ENCODE measurements around the gene MAMLD1. TPM values are rescaled to one million over a fixed set of nuclear protein-coding genes. Genes with fewer than 3 reads are reported as not detected.

Gene MAMLD1
- total RNA-seq, 1 donor from 2014 or later = 2.5 TPM

- TF ChIP-seq CTCF (conservative IDR thresholded peaks at IDR 0.05; ENCODE audit: low read depth, low read length) = peak; percentile 47
- H3K4me3 ChIP-seq (ENCODE audit: low read depth, low read length) = no peak overlapping the region
- DNase-seq (ENCODE audit: low read depth) = no peak
Observed at GRCh38 chrX:150405576-150405975, 42.5 kb downstream of the MAMLD1 start.

GRCh38 chrX:150406596-150406995 lies 43.5 kb downstream of the MAMLD1 start:
- H3K4me3 ChIP-seq (ENCODE audit: low read depth, low read length) = no peak overlapping the region
- no peak for TF ChIP-seq CTCF (conservative IDR thresholded peaks at IDR 0.05; ENCODE audit: low read depth, low read length)
- no peak for DNase-seq (ENCODE audit: low read depth)

- H3K4me3 ChIP-seq (ENCODE audit: low read depth, low read length) = no peak overlapping the region
- TF ChIP-seq CTCF (conservative IDR thresholded peaks at IDR 0.05; ENCODE audit: low read depth, low read length) = no peak
- no peak for DNase-seq (ENCODE audit: low read depth)
Observed at GRCh38 chrX:150408007-150408406, 44.9 kb downstream of the MAMLD1 start.

GRCh38 chrX:150408561-150408960 lies 45.4 kb downstream of the MAMLD1 start:
- DNase-seq (ENCODE audit: low read depth) = no peak
- TF ChIP-seq CTCF (conservative IDR thresholded peaks at IDR 0.05; ENCODE audit: low read depth, low read length) = no peak
- H3K4me3 ChIP-seq (ENCODE audit: low read depth, low read length) = no peak overlapping the region

GRCh38 chrX:150409486-150409885 lies 46.4 kb downstream of the MAMLD1 start:
- no peak for DNase-seq (ENCODE audit: low read depth)
- TF ChIP-seq CTCF (conservative IDR thresholded peaks at IDR 0.05; ENCODE audit: low read depth, low read length) = no peak
- H3K4me3 ChIP-seq (ENCODE audit: low read depth, low read length) = no peak overlapping the region

GRCh38 chrX:150409964-150410363 lies 46.8 kb downstream of the MAMLD1 start:
- TF ChIP-seq CTCF (conservative IDR thresholded peaks at IDR 0.05; ENCODE audit: low read depth, low read length) = no peak
- H3K4me3 ChIP-seq (ENCODE audit: low read depth, low read length) = no peak overlapping the region
- DNase-seq (ENCODE audit: low read depth) = no peak

- TF ChIP-seq CTCF (conservative IDR thresholded peaks at IDR 0.05; ENCODE audit: low read depth, low read length) = no peak
- no peak overlapping the region for H3K4me3 ChIP-seq (ENCODE audit: low read depth, low read length)
- no peak for DNase-seq (ENCODE audit: low read depth)
Observed at GRCh38 chrX:150410513-150410912, 47.4 kb downstream of the MAMLD1 start.
